ENCODE measurements around the gene EPG5.

DNA sequence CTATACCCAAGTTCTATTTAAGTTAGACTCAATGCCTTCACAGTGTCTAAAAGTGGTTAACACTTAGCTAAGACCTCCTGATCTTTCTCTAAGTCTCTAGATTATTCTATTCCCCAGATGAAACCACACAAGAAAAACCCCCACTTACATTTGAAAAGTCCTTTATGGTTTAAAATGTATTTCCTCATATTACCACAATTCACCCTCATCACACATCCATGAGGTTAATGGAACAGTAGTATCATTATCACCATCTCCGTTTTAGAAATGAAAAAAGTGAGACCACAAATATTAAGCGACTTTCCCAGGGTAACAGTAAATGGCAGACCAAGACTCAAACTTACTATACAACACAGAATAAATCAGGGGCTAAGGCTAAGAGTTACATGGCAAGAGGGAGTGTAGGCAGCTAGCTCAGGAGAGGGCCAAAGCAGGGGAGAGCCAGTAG lies 28.6 kb downstream of the EPG5 start:
- TF ChIP-seq POLR2AphosphoS5 (IDR thresholded peaks at IDR 0.05): no peak
- TF ChIP-seq, protein P1, sequence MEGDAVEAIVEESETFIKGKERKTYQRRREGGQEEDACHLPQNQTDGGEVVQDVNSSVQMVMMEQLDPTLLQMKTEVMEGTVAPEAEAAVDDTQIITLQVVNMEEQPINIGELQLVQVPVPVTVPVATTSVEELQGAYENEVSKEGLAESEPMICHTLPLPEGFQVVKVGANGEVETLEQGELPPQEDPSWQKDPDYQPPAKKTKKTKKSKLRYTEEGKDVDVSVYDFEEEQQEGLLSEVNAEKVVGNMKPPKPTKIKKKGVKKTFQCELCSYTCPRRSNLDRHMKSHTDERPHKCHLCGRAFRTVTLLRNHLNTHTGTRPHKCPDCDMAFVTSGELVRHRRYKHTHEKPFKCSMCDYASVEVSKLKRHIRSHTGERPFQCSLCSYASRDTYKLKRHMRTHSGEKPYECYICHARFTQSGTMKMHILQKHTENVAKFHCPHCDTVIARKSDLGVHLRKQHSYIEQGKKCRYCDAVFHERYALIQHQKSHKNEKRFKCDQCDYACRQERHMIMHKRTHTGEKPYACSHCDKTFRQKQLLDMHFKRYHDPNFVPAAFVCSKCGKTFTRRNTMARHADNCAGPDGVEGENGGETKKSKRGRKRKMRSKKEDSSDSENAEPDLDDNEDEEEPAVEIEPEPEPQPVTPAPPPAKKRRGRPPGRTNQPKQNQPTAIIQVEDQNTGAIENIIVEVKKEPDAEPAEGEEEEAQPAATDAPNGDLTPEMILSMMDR (IDR thresholded peaks at IDR 0.05): no peak
- TF ChIP-seq POLR2A (IDR thresholded peaks at IDR 0.05): no peak

Measured in upper lobe of left lung (tissue), 4 donors.